Measurements from ENCODE around the gene EPB41.
"Not testable (repeated sequence)": the region's sequence is repeated elsewhere in the genome, so short reads cannot be mapped to it uniquely, and the experiment has no call there.

The EPB41 gene

DNA sequence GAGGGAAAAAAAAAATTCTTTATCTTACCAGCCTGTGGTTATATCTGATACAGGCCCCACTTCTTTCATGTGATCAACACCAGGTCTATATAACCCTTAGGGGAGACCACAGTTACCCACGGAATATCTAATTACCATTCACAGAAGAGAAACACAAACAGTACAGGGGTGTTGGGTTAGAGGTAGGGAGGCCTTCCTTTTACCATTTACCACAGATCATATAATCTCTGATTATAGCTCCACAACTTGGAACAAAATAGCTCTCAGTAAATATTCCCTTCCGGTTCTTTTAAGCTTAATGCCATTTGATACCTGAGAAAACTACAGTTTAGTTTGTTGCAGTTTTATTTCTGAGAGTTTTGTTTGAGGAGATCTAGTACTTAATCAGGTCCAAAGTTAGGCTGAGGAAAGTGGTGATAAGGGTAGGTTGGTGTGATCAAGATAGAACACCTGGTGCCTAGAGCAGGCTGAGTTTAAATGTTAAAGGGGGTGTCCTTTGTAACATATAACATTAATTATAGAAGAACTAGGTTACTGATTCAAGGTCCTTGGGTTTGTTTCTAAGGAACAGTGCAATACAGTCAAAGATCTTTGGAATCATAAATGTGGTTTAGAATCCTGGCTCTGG, 14.1 kb downstream of the EPB41 start:
- DNase-seq: no peak

DNA sequence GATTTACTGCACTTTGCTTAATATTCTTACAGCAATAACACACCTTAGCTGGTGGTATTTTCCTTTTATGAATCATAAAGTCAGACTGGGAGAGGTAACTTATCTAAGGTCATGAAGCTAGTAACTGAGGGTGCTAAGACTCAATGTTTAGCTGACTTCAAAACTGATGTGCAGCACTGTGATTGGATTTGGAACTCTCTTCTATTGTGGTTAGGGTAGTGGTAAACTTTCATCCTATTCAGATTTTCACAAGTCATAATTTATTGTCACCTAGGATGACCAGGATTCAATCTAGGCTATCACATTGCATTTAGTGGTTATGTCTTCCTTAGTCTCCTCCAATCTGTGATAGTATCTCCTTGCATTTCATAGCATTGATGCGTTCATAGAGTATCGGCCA, 18.9 kb downstream of the EPB41 start:
- no peak for DNase-seq

DNA sequence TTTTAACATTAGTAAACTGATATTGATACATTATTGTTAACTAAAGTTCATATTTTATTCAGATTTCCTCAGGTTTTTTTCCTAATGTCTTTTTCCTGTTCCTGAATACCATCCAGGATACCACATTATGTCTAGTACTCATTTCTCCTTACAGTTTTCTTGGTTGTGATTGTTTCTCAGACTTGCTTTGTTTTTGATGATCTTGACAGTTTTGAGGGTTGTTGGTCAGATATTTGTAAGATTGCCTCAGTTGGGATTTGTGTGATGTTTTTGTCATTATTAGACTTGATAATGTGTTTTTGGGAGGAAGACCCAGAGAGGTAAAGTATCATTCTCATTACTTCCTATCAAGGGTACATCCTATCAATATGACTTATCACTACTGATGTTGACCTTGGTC, 19.5 kb downstream of the EPB41 start:
- DNase-seq: no peak

DNA sequence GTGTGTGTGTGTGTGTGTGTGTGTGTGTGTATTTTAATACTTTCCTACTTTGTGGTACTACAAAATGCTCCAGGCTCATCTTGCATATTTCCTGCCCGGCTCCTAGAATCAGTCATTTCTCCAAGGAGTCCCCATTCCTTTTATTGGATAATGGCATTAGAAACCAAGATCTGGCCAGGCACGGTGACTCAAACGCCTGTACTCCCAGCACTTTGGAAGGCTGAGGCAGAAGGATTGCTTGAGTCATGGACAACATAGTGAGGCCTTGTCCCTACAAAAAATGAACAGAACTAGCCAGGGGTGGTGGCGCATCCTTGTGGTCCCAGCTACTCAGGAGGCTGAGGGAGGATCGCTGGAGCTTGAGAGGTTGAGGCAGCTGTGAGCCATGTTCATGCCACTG, 20.3 kb downstream of the EPB41 start:
- DNase-seq: no peak

DNA sequence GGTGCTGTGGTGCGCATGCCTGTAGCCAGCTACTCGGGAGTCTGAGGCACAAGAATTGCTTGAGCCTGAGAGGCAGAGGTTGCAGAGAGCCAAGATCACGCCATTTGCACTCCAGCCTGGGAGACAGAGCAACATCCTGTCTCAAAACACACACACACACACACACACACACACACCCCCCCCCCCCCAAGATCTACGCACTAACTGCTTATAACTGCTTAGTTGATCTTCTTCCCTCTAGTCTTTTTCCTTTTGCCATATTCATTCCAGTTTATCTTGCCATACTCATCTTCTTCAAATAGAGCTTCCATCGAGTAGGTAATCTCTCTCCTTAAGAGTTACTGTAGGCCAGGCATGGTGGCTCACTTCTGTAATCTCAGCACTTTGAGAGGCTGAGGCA, 20.9 kb downstream of the EPB41 start:
- DNase-seq: no peak

DNA sequence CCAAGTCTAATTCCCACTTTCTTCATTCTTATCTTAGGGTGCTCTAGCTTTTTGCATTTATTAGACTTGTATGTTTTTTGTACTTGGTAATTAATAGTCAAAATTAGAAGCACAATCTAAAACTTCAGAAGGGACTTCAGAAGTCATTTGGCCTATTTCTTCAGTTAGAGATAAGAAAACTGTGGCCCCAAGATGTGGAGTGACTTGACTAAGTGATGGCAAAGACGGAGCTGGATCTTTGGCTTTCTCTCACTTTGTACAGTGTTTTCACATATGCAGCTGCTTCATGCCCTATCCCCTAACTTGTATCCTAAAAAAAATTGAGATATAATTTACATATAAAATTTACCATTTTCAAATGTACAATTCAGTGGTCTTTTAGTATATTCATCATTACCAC, 21.7 kb downstream of the EPB41 start:
- DNase-seq: no peak

DNA sequence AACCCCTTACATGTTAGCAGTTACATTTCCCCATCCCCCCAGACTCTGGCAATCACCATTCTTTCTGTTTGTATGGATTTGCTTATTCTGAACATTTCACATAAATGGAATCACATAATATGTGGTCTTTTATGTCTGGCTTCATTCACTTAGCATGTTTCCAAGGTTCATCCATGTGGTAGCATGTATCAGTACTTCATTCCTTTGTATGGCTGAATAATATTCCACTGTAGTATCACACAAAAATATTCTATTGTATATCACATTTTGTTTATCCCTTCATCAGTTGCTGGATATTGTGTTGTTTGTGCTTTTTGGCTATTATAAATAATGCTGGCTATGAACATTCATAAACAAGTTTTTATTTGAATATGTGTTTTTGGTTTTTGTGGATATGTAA, 22.2 kb downstream of the EPB41 start:
- DNase-seq: no peak

DNA sequence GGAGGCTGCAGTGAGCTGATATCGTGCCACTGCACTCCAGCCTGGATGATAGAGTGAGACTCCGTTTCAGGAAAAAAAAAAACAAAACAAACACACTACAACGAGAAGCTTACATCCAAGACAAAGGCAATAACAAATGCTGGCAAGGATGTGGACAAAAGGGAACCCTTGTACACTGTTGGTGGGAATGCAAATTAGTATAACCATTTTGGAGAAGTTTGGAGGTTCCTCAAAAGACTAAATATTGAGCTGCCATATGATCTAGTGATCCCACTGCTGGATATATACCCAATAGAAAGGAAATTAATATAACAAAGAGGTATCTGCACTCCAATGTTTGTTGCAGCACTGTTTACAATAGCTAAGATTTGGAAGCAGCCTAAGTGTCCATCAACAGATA, 29.2 kb downstream of the EPB41 start:
- not testable (repeated sequence) for DNase-seq

DNA sequence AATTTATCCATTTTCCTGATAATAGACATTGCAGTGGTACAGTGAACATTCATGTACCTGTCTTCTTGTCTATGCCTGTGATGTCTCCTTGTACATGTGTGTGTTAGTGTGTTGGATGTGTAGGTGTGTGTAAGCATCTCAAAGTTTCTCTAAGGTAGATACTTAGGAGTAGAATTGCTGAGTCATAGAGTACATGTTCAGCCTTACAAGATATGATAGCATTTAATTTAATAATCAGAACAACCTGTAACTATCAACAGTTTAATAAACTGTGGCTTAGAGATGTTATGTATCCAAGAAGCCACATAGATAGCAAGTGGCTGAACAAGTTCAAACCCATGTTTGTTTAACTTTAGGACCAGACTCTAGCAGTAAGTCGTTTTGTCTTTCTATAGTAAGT, 35.6 kb downstream of the EPB41 start:
- DNase-seq: no peak

DNA sequence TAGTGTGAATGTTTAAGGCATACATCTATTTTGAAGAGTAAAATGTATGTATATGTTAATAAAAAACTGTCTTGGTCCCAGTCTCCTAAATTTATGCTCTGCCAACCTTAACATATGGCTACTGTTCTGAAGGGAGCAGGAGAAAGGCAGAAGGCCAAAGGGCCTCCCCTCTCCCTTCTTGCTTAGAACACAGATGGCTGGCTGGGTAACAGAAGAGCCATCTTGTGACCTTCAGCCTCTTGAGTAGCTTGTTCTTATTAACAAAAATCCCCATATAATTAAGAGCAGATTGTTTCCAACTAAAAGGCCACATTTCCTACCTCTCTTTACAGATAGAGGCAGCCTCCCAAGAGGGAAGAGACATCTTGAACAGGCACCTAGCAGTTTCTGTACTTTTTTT, 36.1 kb downstream of the EPB41 start:
- no peak for DNase-seq

DNA sequence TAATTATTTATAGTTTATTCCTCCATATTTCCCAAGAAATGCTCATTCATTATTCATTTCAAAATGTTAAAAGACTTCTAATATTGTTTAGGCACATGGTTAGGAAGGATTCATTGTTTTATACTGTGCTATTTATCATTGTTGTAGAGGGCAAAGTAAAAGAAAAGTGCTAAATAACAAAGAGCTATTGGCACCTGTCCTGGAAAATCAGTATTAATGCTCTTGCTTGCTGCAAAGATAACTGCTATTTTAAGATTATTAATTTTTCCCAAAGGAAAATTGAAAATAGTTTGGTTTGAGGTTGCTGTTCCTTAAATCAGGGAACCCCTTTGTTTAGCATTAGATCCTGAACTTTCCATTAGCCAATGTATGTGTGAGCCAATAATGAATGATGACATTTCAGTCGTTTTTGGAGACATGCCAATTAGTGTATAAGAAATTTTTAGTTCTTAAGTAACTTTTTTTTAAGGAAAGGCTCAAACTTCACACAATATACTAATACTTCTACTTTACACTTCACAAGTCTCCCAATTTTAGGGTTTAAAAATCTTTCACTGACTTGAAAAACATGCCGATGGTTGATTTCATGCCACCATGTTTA, 39.9 kb downstream of the EPB41 start:
- DNase-seq: no peak

DNA sequence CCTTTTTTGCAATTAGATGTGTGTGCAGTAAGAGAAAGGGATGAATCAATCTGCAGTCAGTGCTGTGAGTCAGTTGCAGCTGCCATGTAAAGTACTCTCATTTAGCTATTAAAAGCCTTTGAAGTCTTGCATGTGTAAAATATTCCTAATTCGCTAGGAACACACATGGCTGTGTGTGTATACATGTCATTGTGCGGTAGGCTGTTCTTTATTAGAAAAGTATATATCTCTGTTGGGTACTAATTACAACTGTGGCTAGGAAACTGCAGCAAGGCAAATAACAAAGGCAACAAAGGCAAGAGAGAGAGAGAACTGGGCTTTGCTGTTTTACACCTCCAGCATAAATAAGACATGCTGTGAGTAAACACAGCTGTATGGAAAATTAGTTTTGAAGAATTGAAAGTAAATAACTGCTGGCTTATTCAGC, 41.7 kb downstream of the EPB41 start:
- DNase-seq: peak; percentile 25

DNA sequence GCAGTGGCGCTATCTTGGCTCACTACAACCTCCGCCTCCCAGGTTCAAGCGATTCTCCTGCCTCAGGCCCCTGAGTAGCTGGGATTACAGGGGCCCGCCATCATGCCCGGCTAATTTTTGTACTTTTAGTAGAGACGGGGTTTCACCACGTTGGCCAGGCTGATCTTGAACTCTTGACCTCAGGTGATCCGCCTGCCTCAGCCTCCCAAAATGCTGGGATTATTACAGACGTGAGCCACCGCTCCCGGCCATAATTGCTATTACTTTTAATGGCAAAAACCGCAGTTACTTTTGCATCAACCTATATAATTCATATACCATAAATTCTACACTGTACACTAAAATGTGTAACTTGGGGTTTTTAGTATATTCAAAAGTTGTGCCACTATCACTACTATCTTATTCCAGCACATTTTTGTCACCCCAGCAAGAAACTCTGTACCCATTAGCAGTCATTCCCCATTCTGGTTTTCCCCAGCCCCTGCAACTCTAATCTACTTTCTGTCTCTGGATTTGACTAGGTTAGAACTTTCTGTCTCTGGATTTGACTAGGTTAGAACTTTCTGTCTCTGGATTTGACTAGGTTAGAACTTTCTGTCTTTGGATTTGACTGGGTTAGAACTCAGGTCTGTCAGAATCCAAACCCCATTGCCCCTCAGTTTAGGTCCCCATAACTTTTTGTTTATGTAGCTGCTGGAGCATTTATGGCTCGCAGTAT, 47.9 kb downstream of the EPB41 start:
- peak; percentile 63 for DNase-seq

DNA sequence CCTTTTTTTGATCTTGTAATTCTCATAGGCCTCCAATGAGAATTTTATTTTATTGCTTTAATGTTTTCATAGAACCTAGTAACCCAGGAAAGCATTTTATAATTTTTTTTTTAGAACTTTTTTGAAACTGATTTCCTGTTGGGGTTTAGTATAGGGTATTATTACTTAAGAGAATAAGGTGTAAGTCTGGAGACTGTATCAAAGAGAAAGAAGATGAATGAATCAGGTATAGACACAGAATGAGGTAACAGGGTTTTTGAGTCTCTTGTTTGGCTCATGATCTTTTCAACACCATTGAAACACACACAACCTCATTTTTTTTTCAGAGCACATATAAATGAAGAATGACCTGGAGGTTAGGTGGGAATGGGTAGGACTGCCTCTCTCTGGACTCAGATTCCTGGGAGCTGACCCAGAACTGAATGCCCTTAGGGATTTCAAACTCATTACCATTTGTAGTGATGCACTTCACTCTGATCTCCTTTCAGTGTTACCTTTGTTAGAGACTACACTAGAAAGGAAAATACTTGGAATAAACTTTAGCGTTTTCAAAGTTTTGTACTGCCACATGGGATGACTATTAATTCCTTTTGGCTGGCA, 51.0 kb downstream of the EPB41 start:
- no peak for DNase-seq

DNA sequence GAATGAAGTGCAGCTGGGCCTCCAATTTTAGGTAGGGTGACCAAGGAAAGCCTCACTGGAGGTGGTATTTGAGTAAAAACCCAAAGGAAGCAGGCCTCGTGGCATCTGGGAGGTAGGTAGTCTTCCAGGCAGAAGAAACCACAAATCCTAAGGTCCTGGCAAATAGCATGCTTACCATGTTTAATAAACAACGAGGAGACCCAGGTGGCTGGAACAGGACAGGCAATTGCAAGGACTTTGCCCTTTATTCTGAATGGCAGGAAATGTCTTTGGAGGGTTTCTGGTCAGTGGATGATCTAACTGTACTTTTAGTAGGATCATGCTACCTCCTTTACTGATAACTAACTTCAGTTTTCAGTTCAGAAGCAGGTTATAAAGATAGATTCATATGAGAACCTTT, 52.2 kb downstream of the EPB41 start:
- no peak for DNase-seq

DNA sequence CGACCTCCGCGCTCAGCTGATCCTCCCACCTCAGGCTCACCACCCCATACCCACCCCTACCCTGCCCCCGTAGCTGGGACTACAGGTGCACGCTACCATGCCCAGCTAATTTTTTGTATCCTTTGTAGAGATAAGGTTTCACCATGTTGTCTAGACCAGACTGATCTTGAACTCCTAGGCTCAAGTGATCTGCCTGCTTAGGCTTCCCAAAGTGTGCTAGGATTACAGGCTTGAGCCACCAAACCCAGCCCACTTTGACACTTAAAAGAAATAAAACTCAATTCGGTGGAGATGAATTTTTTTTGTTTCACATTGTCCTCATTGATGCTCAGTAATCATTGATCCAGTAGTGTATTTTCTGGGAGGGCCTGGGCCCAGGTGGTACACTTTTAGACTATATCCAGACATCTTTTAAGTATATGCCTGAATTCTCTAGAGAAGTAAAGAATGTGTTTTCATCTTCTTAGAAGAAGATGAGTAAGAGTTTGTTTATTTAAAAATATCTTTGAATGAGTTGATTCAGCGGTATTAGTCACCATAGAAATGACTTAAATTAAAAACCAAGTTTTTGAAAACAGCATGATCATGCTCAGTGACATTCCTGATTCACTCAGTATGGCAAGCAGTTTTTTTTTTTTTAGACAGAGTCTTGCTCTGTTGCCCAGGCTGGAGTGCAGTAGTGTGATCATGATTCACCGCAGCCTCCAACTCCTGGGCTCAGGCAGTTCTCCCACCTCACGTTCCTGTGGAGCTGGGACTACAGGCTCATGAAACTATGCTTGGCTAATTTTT, 57.8 kb downstream of the EPB41 start:
- peak; percentile 21 for DNase-seq

DNA sequence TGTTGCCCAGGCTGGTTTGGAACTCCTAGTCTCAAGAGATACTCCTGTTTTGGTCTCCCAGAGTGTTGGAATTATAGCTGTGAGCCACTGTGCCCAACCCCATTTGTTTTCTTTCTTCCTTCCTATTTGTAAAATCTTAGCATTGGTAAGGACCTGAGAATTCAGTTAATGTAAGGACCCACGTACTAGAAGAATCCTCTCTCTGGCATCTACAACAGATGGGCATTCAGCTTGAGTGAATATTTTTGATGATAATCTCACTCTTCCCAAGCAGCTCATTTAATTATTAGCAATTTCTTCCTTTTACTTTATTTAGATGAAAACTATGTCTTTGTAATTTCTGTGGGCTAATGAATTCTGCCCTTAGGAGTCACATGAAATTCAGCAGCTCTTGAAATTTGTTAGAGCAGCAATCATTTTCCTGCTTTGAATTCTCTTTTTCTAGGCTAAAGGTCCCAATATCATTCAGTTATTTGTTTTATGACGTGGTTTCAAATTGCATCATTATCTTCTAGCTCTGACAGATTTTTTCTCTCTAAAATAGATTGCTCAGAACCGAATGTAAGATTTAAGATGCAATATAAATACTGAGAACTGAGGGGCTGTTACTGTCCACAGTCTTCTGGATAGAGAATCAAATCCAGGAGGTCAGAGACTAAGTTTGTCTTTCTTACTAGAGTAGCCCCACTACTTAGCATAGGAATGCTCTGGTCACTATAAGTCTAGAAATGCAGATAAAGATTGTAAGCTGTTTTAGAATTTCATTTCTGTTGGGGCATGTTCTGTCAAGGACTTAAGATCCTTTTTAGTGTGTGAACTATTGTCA, 59.4 kb downstream of the EPB41 start:
- no peak for DNase-seq

DNA sequence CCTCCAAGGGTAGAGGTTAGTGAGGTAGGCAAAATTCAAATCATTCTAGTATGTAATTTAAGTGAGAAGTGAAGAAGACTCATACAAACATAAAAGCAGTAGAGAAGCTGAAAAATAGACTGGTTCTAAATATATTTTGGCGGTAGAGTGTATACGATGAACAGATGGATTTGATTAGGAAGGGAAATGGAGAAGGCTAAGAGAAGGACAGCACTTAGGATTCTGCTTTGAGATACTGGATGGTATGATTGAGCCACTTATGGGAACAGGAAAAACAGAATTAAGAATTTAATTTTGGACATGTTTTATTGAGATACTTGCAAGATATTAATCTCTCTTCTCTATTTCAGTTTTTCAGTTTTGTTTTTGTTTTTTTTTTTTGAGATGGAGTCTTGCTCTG, 60.1 kb downstream of the EPB41 start:
- DNase-seq: no peak

DNA sequence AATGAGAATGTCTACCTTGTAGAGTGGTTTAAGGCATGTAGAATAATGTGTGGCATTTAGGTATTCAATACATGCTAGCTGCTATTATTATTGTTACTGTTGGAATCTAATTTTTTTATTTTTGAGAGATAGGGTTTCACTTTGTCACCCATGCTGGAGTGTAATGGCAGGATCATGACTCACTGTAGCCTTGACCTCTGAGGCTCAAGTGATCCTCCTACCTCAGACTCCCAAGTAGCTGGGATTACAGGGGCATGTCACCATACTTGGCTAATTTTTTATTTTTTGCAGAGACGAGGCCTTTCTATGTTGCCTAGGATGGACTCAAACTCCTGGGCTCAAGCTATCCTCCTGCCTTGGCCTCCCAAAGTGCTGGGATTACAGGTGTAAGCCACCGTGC, 61.9 kb downstream of the EPB41 start:
- DNase-seq: no peak

DNA sequence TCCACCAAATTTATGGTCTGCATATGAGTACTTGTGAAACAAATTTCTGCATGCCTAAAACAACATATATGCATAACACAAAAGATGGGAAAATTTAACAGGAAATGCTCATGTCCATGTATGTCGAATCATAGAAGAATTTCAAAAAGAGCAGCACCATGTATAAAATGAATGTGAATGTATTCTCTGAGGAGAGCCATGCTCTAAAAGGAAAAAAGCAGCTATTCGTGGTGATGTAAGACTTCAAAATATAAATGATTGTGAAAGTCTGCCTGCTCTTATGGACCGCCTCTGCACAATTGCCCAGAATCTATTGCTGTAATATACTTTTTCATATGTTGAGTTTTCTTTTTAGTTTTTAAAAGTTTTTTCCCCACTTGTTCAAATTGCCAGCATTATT, 66.8 kb downstream of the EPB41 start:
- no peak for DNase-seq

DNA sequence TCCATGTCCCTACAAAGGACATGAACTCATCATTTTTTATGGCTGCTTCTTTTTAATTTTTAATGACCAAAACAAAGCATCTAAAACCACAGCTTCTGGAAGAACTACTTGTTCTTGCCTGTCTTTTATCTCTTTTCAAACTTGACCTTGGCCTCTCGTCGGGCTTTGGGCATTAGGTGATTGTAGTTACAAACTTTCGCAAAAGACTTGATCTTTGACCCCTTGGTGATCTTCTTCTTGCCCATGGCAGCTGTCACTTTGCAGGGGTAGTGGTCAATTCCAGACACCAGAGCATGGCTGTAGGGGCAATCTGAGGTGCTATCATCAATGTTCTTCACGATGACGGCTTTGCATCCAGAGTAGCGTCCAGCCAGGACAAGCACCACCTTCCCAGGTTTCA, 67.8 kb downstream of the EPB41 start:
- no peak for DNase-seq

DNA sequence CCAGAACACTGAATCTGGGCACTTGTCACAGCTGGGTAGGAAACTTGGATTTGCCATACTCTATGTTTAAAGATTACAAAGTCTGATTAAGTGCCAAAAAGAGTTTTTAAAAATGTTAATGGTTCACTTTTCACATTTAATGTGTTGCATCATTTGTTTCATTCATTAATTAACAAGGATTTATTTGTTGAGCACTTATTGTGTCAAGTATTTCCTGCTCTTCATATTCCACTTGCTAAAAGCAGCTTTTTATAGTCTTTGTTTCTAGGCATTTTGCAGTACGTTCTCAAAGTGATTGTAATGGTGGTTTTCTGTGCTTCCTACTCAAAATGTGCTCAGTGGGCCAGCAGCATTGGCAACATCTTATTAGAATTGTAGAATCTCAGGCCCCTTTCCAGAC, 68.7 kb downstream of the EPB41 start:
- no peak for DNase-seq
